Panc1 (cell line): Measurements from ENCODE around the gene TOMM5. TPM values are rescaled to one million over a fixed set of nuclear protein-coding genes. Genes with fewer than 3 reads are reported as not detected.

Source experiments
- ATAC-seq: fragments of 200-7000 bp; cut with Tn5 transposase; 2 replicates; pipeline ENCODE4 v1.9.1; 2020; ENCODE audit warnings: mild to moderate bottlenecking, moderate library complexity
- BruUV-seq: library from RNA; stranded (reverse); fragments of 400-500 nt; replicated peaks from 2 replicates; lab custom pipeline; 2021; lab: Mats Ljungman, UMichigan
- CTCF ChIA-PET: fragments of 300-600 bp; sonication (Branson Sonifier 250); formaldehyde crosslinking; loops from one replicate; lab custom pipeline; 2022; ENCODE audit warnings: antibody characterized with exemption; lab: Charles Lee
- POLR2A ChIA-PET: fragments of 300-600 bp; sonication (Branson Sonifier 250); formaldehyde crosslinking; loops from one replicate; lab custom pipeline; 2022; ENCODE audit warnings: antibody characterized with exemption; lab: Charles Lee
- DNase-seq: peaks from one replicate; pipeline ENCODE4 v3.0.0-alpha.2; 2010; ENCODE audit warnings: low read depth, low spot score
- H3K27ac ChIP-seq: 2 replicates; pipeline ENCODE4 v1.5.1; 2011; ENCODE audit warnings: mild to moderate bottlenecking, low read length, inconsistent platforms
- H3K27me3 ChIP-seq: fragments of 200-500 bp; sonication (Bioruptor generic); 2 replicates; pipeline ENCODE4 v1.6.0; 2014; ENCODE audit warnings: low read length, inconsistent platforms; ENCODE audit not compliant: control insufficient read depth, insufficient read depth
- H3K36me3 ChIP-seq: fragments of 200-500 bp; sonication (Bioruptor generic); 2 replicates; pipeline ENCODE4 v1.5.1; 2014; ENCODE audit warnings: inconsistent platforms, mild to moderate bottlenecking, low read length, moderate library complexity; ENCODE audit not compliant: control insufficient read depth, insufficient read depth
- H3K4me1 ChIP-seq: 2 replicates; pipeline ENCODE4 v1.5.1; 2011; ENCODE audit warnings: inconsistent platforms, mild to moderate bottlenecking, low read length, moderate library complexity; ENCODE audit not compliant: control insufficient read depth, insufficient read depth
- H3K4me3 ChIP-seq, 2 experiments: 2 replicates each; pipeline ENCODE4 v1.5.1; 2011 to 2012; ENCODE audit warnings: low read depth in 2 of 2, low read length in 2 of 2, mild to moderate bottlenecking in 2 of 2, inconsistent platforms in 1 of 2, moderate library complexity in 1 of 2
- H3K9me3 ChIP-seq: fragments of 200-500 bp; sonication (Bioruptor generic); 2 replicates; pipeline ENCODE4 v1.5.1; 2014; ENCODE audit warnings: low read depth, mild to moderate bottlenecking, inconsistent platforms, low read length, moderate library complexity; ENCODE audit not compliant: control insufficient read depth, insufficient read depth
- CTCF ChIP-seq: fragments of 450-650 bp; IDR thresholded peaks from 2 replicates; pipeline ENCODE4 v1.5.1; 2017; ENCODE audit warnings: mild to moderate bottlenecking
- POLR2AphosphoS5 ChIP-seq: IDR thresholded peaks from 2 replicates; pipeline ENCODE4 v1.6.1; 2012; ENCODE audit warnings: mild to moderate bottlenecking, low read depth, low read length, moderate library complexity
- SIN3A ChIP-seq: IDR thresholded peaks from 2 replicates; pipeline ENCODE4 v1.6.1; 2012; ENCODE audit warnings: low read depth, mild to moderate bottlenecking, low read length, moderate library complexity, borderline replicate concordance; ENCODE audit not compliant: insufficient read depth
- TCF7L2 ChIP-seq: IDR thresholded peaks from 2 replicates; pipeline ENCODE4 v1.6.1; 2011; ENCODE audit warnings: mild to moderate bottlenecking, low read depth, low read length, inconsistent platforms
- in situ Hi-C: cut with HindIII; loops from 2 replicates; pipeline ENCODE4 v1.10.0; 2016; ENCODE audit warnings: low sequenced_read_pairs, low pct_unique_long_range_greater_than_20kb
- intact Hi-C: fragments of 100-400 bp; cut with micrococcal nuclease; formaldehyde crosslinking; loops from one replicate; pipeline ENCODE4 v1.10.0; 2022; ENCODE audit not compliant: unreplicated experiment
- total RNA-seq: library from RNA; stranded (reverse); gene quantifications from one replicate; pipeline ENCODE4 v1.2.1, GENCODE V29; 2021; ENCODE audit not compliant: unreplicated experiment
- TF ChIP-seq, protein P1 (sequence below), 2 experiments: IDR thresholded peaks; 2 replicates each; pipeline ENCODE4 v1.6.1; 2011 to 2012; ENCODE audit warnings: low read depth in 2 of 2, control low read depth in 1 of 2, low read length in 1 of 2, mild to moderate bottlenecking in 1 of 2, moderate library complexity in 1 of 2; ENCODE audit not compliant: insufficient read depth in 1 of 2

The TOMM5 gene
- total RNA-seq, 1 experiment from 2014 or later: 333 TPM

- DNase-seq (no peak), ATAC-seq (no peak)
- CTCF ChIA-PET: no interaction called here
- no peaks in the 10 kb centered on the region for H3K4me1 ChIP-seq
- TF ChIP-seq TCF7L2 (no peak), POLR2AphosphoS5 (no peak), SIN3A (no peak), CTCF (no peak)
- TF ChIP-seq, protein P1, sequence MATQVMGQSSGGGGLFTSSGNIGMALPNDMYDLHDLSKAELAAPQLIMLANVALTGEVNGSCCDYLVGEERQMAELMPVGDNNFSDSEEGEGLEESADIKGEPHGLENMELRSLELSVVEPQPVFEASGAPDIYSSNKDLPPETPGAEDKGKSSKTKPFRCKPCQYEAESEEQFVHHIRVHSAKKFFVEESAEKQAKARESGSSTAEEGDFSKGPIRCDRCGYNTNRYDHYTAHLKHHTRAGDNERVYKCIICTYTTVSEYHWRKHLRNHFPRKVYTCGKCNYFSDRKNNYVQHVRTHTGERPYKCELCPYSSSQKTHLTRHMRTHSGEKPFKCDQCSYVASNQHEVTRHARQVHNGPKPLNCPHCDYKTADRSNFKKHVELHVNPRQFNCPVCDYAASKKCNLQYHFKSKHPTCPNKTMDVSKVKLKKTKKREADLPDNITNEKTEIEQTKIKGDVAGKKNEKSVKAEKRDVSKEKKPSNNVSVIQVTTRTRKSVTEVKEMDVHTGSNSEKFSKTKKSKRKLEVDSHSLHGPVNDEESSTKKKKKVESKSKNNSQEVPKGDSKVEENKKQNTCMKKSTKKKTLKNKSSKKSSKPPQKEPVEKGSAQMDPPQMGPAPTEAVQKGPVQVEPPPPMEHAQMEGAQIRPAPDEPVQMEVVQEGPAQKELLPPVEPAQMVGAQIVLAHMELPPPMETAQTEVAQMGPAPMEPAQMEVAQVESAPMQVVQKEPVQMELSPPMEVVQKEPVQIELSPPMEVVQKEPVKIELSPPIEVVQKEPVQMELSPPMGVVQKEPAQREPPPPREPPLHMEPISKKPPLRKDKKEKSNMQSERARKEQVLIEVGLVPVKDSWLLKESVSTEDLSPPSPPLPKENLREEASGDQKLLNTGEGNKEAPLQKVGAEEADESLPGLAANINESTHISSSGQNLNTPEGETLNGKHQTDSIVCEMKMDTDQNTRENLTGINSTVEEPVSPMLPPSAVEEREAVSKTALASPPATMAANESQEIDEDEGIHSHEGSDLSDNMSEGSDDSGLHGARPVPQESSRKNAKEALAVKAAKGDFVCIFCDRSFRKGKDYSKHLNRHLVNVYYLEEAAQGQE (IDR thresholded peaks at IDR 0.05; ENCODE audit: insufficient read depth in 1 of 2, low read depth in 2 of 2, low read length in 1 of 2): no peak
- H3K27ac ChIP-seq: no peak overlapping the region
- H3K36me3 ChIP-seq: no peaks in the 10 kb centered on the region
- intact Hi-C loops: no loop called here
- H3K9me3 ChIP-seq: no peaks in the 10 kb centered on the region; the same call in 1 of the 2 replicates
- no TSS peak for BruUV-seq
- POLR2A ChIA-PET: no interaction called here
- in situ Hi-C loops: no loop called here
- H3K27me3 ChIP-seq: no peaks in the 10 kb centered on the region
- H3K4me3 ChIP-seq: no peak overlapping the region
These were observed 32.4 kb downstream of the TOMM5 start for GRCh38 chr9:37559855-37560592.

- CTCF ChIA-PET: no interaction called here
- no TSS peak for BruUV-seq
- no peak overlapping the region for H3K27ac ChIP-seq
- intact Hi-C loops (no loop called here), in situ Hi-C loops (no loop called here)
- TF ChIP-seq CTCF: no peak
- no peak for DNase-seq
- no peaks in the 10 kb centered on the region for H3K4me1 ChIP-seq
- H3K9me3 ChIP-seq: no peaks in the 10 kb centered on the region
- ATAC-seq: no peak
- no peak overlapping the region for H3K4me3 ChIP-seq
- H3K36me3 ChIP-seq: no peaks in the 10 kb centered on the region
- POLR2A ChIA-PET: no interaction called here
- H3K27me3 ChIP-seq: no peaks in the 10 kb centered on the region
These were observed 33.3 kb downstream of the TOMM5 start for GRCh38 chr9:37559125-37559524.
